Measurements from ENCODE around the gene EDAR. TPM values are rescaled to one million over a fixed set of nuclear protein-coding genes. Genes with fewer than 3 reads are reported as not detected.

The EDAR gene
- total RNA-seq, 1 donor from 2014 or later = 0.33 TPM

DNA sequence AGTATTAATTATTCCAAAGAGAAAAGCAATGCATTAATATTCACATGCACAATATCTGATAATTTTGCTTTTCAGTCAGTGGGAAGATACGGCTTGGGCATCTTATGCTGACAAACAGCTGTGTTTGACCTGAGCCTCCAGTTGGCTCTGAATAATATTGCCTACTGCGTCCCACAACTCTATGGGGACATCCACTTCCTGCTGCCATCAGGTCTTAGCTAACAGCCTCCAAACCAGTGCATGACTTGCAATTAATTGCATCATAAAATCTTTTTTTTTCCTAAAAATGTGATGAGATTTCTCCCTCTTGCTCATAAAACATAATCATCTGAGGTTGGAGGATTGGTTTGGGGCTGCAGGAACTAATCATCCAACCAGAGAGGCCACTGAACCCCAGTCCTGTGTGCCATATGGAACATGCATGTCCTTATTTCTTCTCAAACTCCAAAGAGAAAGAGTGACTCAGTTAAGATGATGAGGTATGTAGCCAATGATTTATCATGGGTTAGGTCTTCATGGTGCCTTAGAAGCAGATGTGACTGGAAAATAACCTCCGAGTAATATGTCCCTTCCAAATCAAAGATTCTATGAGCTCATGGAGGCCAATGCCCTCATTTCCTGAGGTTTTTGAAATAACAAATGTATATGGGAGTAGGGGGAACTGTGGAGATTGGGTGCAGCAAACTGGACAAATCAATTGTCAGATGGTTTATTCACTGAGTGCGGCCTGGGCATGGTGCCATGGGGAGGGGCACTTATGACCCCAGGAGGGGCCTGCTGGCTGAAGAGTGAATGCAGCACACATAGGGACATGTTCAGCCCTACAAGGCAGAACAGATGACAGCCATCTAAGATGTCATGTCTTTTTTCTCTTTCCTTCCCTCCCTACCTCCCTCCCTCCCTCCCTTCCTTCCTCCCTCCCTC, 39.4 kb downstream of the EDAR start:
- intact Hi-C loops (cut with micrococcal nuclease) = no loop called here
- Histone ChIP-seq H3K4me1 (peaks cover 18% of the 10 kb centered on the region), H3K9me3 (replicated peaks) (peaks cover 46% of the 10 kb centered on the region), H3K4me3 (no peak overlapping the region), H3K27ac (replicated peaks) (no peak overlapping the region), H3K36me3 (no peaks in the 10 kb centered on the region), H3K27me3 (ENCODE audit: low read depth) (no peaks in the 10 kb centered on the region)
- TF ChIP-seq, protein P1, sequence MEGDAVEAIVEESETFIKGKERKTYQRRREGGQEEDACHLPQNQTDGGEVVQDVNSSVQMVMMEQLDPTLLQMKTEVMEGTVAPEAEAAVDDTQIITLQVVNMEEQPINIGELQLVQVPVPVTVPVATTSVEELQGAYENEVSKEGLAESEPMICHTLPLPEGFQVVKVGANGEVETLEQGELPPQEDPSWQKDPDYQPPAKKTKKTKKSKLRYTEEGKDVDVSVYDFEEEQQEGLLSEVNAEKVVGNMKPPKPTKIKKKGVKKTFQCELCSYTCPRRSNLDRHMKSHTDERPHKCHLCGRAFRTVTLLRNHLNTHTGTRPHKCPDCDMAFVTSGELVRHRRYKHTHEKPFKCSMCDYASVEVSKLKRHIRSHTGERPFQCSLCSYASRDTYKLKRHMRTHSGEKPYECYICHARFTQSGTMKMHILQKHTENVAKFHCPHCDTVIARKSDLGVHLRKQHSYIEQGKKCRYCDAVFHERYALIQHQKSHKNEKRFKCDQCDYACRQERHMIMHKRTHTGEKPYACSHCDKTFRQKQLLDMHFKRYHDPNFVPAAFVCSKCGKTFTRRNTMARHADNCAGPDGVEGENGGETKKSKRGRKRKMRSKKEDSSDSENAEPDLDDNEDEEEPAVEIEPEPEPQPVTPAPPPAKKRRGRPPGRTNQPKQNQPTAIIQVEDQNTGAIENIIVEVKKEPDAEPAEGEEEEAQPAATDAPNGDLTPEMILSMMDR (IDR thresholded peaks at IDR 0.05; ENCODE audit: borderline replicate concordance) = no peak
- DNase-seq = no peak

DNA sequence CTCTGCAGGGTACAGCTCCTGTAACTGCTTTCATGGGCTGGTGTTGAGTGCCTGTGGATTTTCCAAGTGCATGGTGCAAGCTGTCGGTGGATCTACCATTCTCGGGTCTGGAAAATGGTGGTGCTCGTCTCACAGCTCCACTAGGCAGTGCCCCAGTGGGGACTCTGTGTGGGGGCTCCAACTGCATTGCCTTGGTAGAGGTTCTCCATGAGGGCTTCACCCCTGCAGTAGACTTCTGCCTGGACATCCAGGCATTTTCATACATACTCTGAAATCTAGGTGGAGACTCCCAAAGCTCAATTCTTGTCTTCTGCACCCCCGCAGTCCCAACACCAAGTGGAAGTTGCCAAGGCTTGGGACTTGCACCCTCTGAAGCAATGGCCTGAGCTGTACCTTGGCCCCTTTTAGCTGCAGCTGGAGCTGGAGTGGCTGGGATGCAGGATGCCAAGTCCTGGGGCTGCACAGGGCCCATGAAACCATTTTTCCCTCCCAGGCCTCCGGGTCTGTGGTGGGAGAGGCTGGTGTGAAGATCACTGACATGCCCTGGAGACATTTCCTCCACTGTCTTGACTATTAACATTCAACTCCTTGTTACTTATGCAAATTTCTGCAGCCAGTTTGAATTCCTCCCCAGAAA, 41.6 kb downstream of the EDAR start:
- H3K4me3 ChIP-seq = no peak overlapping the region
- intact Hi-C loops (cut with micrococcal nuclease) = no loop called here

DNA sequence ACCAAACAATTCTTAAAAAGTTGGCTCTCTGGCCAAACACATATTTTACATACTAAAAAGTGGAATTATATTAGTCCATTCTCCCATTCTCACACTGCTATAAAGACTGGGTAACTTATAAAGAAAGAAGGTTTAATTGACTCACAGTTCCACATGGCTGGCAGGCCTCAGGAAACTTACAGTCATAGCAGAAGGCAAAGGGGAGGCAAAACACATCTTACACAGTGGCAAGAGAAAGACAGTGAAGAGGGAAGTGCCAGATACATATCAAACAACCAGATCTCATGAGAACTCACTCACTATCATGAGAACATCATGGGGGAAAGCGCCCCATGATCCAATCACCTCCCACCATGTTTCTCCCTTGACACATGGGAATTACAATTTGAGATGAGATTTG, 42.6 kb downstream of the EDAR start:
- DNase-seq = no peak
- H3K36me3 ChIP-seq = no peaks in the 10 kb centered on the region
- intact Hi-C loops (cut with micrococcal nuclease) = no loop called here

More for the DNA sequence above, 41.6 kb downstream of the EDAR start:
- no peak overlapping the region for H3K27ac ChIP-seq (replicated peaks)
- DNase-seq = no peak
- H3K36me3 ChIP-seq = no peaks in the 10 kb centered on the region
- H3K27me3 ChIP-seq (ENCODE audit: low read depth) = no peaks in the 10 kb centered on the region
- peaks cover 25% of the 10 kb centered on the region for H3K4me1 ChIP-seq
- TF ChIP-seq, protein P1 (IDR thresholded peaks at IDR 0.05; ENCODE audit: borderline replicate concordance) = no peak
- H3K9me3 ChIP-seq (replicated peaks) = peaks cover 36% of the 10 kb centered on the region

DNA sequence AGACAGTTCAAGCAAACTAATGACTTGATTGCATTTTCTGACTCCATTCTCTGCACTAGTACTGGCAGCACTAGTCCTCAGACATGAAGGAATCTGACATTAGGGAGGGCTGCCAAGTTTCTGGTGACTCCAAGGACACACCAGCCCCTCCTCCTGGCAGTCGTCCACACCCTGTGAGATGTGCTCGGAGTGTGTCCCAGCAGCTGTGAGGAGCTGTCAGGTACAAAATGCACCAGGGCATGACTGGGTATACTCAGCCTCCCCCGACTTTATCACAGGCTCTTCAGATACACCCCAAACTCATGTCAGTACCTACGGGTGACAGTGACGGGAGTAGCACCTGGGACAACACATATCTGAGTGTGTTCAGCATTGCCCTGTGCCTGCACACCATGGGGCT, 43.1 kb downstream of the EDAR start:
- Histone ChIP-seq H3K36me3 (no peaks in the 10 kb centered on the region), H3K27me3 (ENCODE audit: low read depth) (no peaks in the 10 kb centered on the region), H3K27ac (replicated peaks) (peak overlapping the region; percentile 70), H3K4me3 (no peak overlapping the region), H3K9me3 (replicated peaks) (peaks cover 26% of the 10 kb centered on the region), H3K4me1 (peaks cover 25% of the 10 kb centered on the region)
- TF ChIP-seq, protein P1 (IDR thresholded peaks at IDR 0.05; ENCODE audit: borderline replicate concordance) = no peak
- peak; percentile 84 for DNase-seq
- intact Hi-C loops (cut with micrococcal nuclease) = no loop called here

More for the DNA sequence above, 42.6 kb downstream of the EDAR start:
- Histone ChIP-seq H3K27ac (replicated peaks) (peak overlapping the region; percentile 70), H3K4me1 (peaks cover 25% of the 10 kb centered on the region), H3K27me3 (ENCODE audit: low read depth) (no peaks in the 10 kb centered on the region), H3K4me3 (no peak overlapping the region), H3K9me3 (replicated peaks) (peaks cover 27% of the 10 kb centered on the region)
- TF ChIP-seq, protein P1 (IDR thresholded peaks at IDR 0.05; ENCODE audit: borderline replicate concordance) = no peak

DNA sequence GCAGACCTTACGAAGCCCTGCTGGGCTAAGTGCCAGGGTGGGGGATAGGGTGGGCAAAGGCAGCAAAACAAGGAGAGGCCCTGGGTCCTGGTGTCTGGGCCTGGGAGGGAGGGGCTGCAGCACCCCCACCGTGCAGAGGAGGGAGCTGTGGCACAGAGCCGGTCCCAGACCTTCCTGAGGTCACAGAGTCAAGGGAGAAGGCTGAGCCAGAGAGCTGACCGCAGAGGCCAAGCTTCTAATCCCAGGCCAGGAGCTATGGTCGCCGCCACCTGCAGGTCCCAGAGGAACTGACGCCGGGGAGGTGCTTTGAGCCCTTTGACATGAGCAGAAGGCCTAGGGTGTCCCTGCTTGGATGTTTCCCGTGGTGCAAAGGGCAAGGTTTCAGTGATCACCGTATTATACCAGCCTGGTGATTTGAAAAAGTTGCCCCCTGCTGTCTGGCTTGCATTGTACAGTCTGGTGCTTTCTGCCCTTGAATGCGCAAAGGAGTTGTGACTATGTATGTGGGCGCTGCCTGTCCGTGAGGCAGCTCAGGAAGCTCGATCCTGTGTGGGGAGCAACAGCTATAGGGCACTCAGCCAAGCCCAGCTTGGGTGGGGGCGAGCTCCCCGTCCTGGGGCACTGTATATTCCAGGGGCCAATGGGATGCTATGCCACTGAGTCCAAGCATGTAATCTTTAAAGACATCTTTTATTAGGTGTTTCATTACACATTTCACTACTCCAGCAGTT, 44.3 kb downstream of the EDAR start:
- H3K27me3 ChIP-seq (ENCODE audit: low read depth) = no peaks in the 10 kb centered on the region
- no peak for DNase-seq
- no peak overlapping the region for H3K4me3 ChIP-seq
- intact Hi-C loops (cut with micrococcal nuclease) = no loop called here
- peak overlapping the region; percentile 70 for H3K27ac ChIP-seq (replicated peaks)
- H3K36me3 ChIP-seq = no peaks in the 10 kb centered on the region
- TF ChIP-seq, protein P1 (IDR thresholded peaks at IDR 0.05; ENCODE audit: borderline replicate concordance) = no peak
- H3K9me3 ChIP-seq (replicated peaks) = peaks cover 26% of the 10 kb centered on the region
- peaks cover 25% of the 10 kb centered on the region for H3K4me1 ChIP-seq
